H1 (cell line): ENCODE measurements around the gene KLF8. TPM values are rescaled to one million over a fixed set of nuclear protein-coding genes. Genes with fewer than 3 reads are reported as not detected.

Source experiments
- CTCF ChIA-PET: fragments of 300-600 bp; sonication (Branson Sonifier 250); formaldehyde crosslinking; loops from one replicate; lab custom pipeline; 2021; ENCODE audit not compliant: partially characterized antibody; lab: Charles Lee
- POLR2A ChIA-PET: fragments of 300-600 bp; sonication (Branson Sonifier 250); formaldehyde crosslinking; loops from one replicate; lab custom pipeline; 2021; ENCODE audit warnings: inconsistent platforms; ENCODE audit not compliant: partially characterized antibody; lab: Charles Lee
- DNase-seq, 2 experiments: peaks; one replicate each; pipeline versions ENCODE4 v3.0.0 to v3.0.0-alpha.2; 2010 to 2022; ENCODE audit warnings: low spot score in 2 of 2, low read depth in 1 of 2, mixed read lengths in 1 of 2
- FAIRE-seq: peaks from 2 replicates; lab custom pipeline; 2011; peaks lifted over from hg19 to GRCh38; lab: Jason Lieb, UNC
- H2AFZ ChIP-seq: 2 replicates; pipeline ENCODE4 v1.8.1; 2012; ENCODE audit warnings: low read length, inconsistent platforms
- H2AK5ac ChIP-seq: 2 replicates; pipeline ENCODE4 v1.6.1; 2013; ENCODE audit warnings: low read depth, low read length
- H2BK120ac ChIP-seq: replicated peaks from 2 replicates; pipeline ENCODE3; 2013; ENCODE audit warnings: low read depth, low read length, inconsistent platforms
- H2BK12ac ChIP-seq: 2 replicates; pipeline ENCODE4 v1.6.1; 2013; ENCODE audit warnings: low read depth, low read length
- H2BK15ac ChIP-seq: 2 replicates; pipeline ENCODE4 v1.6.1; 2013; ENCODE audit warnings: low read length
- H2BK20ac ChIP-seq: 2 replicates; pipeline ENCODE4 v1.6.1; 2013; ENCODE audit warnings: low read length
- H2BK5ac ChIP-seq: 2 replicates; pipeline ENCODE4 v1.6.1; 2013; ENCODE audit warnings: low read depth, low read length
- H3K14ac ChIP-seq: 2 replicates; pipeline ENCODE4 v1.6.1; 2013; ENCODE audit warnings: inconsistent platforms; ENCODE audit not compliant: insufficient read length
- H3K18ac ChIP-seq: 2 replicates; pipeline ENCODE4 v1.6.1; 2013; ENCODE audit warnings: low read length; ENCODE audit errors: extremely low read depth
- H3K23ac ChIP-seq: 2 replicates; pipeline ENCODE4 v1.6.1; 2013; ENCODE audit warnings: inconsistent platforms; ENCODE audit not compliant: insufficient read length
- H3K23me2 ChIP-seq: 2 replicates; pipeline ENCODE4 v1.6.1; 2013; ENCODE audit warnings: low read depth, low read length
- H3K27ac ChIP-seq: 2 replicates; pipeline ENCODE4 v1.6.1; 2011; ENCODE audit warnings: low read depth, low read length, inconsistent platforms
- H3K27me3 ChIP-seq, 4 experiments: replicated peaks in 1 of 4; 1 replicate in 1 of 4; 2 replicates in 3 of 4; pipeline versions ENCODE4 v1.6.1 to v1.8.1; 2011 to 2013; ENCODE audit warnings: low read length in 3 of 4, mild to moderate bottlenecking in 3 of 4, inconsistent platforms in 2 of 4, mixed read lengths in 2 of 4, moderate library complexity in 1 of 4; ENCODE audit not compliant: control insufficient read depth in 3 of 4, insufficient read depth in 3 of 4; ENCODE audit errors: extremely low read depth in 1 of 4
- H3K36me3 ChIP-seq, 4 experiments: 2 replicates each; pipeline versions ENCODE4 v1.6.1 to v1.8.1; 2011 to 2013; ENCODE audit warnings: mild to moderate bottlenecking in 4 of 4, low read length in 3 of 4, moderate library complexity in 2 of 4, control low read depth in 1 of 4, inconsistent platforms in 1 of 4; ENCODE audit not compliant: insufficient read depth in 4 of 4, control insufficient read depth in 2 of 4
- H3K4ac ChIP-seq: replicated peaks from 2 replicates; pipeline ENCODE3; 2013; ENCODE audit warnings: low read length, low read depth, mixed read lengths, inconsistent platforms; ENCODE audit not compliant: insufficient read length
- H3K4me1 ChIP-seq, 4 experiments: replicated peaks in 1 of 4; 1 replicate in 1 of 4; 2 replicates in 3 of 4; pipeline versions ENCODE4 v1.6.1 to v1.8.1; 2011 to 2013; ENCODE audit warnings: low read length in 3 of 4, inconsistent platforms in 2 of 4, mixed read lengths in 1 of 4; ENCODE audit not compliant: insufficient read depth in 4 of 4, control insufficient read depth in 3 of 4
- H3K4me2 ChIP-seq, 2 experiments: 2 replicates each; pipeline versions ENCODE4 v1.6.1 to v1.8.1; 2011 to 2013; ENCODE audit warnings: low read depth in 2 of 2, low read length in 2 of 2, control low read depth in 1 of 2, inconsistent platforms in 1 of 2, mild to moderate bottlenecking in 1 of 2; ENCODE audit not compliant: insufficient read depth in 1 of 2
- H3K4me3 ChIP-seq, 4 experiments: fragments of 200-600, 300-600 bp in 1 of 4; sonication (generic), shearing (Covaris generic), sonication (Bioruptor Twin) in 1 of 4; 2 replicates each; pipeline versions ENCODE4 v1.5.1 to v1.8.1; 2011 to 2016; ENCODE audit warnings: low read length in 4 of 4, low read depth in 3 of 4, control low read depth in 2 of 4, inconsistent platforms in 2 of 4, mild to moderate bottlenecking in 2 of 4, mixed read lengths in 1 of 4, moderate library complexity in 1 of 4; ENCODE audit not compliant: insufficient read depth in 2 of 4; ENCODE audit errors: extremely low read depth in 1 of 4
- H3K56ac ChIP-seq: replicated peaks from 2 replicates; pipeline ENCODE3; 2013; ENCODE audit warnings: low read depth, mild to moderate bottlenecking, mixed read lengths, low read length, inconsistent platforms; ENCODE audit not compliant: insufficient read length
- H3K79me1 ChIP-seq: 2 replicates; pipeline ENCODE4 v1.6.1; 2013; ENCODE audit warnings: low read depth, low read length, control low read depth
- H3K79me2 ChIP-seq, 2 experiments: 2 replicates each; pipeline versions ENCODE4 v1.6.1 to v1.8.1; 2012 to 2013; ENCODE audit warnings: low read length in 2 of 2, mild to moderate bottlenecking in 2 of 2, inconsistent platforms in 1 of 2; ENCODE audit not compliant: insufficient read depth in 2 of 2, control insufficient read depth in 1 of 2
- H3K9ac ChIP-seq, 4 experiments: replicated peaks in 1 of 4; 1 replicate in 1 of 4; 2 replicates in 3 of 4; pipeline versions ENCODE4 v1.6.1 to v1.8.1; 2011 to 2013; ENCODE audit warnings: low read depth in 3 of 4, low read length in 3 of 4, control low read depth in 2 of 4, mild to moderate bottlenecking in 2 of 4, moderate library complexity in 2 of 4, inconsistent platforms in 1 of 4; ENCODE audit errors: extremely low read depth in 1 of 4
- H3K9me3 ChIP-seq, 2 experiments: 2 replicates each; pipeline versions ENCODE4 v1.6.1 to v1.8.1; 2012 to 2013; ENCODE audit warnings: mild to moderate bottlenecking in 2 of 2, moderate library complexity in 2 of 2, control low read depth in 1 of 2, inconsistent platforms in 1 of 2, low read depth in 1 of 2, low read length in 1 of 2, mixed read lengths in 1 of 2; ENCODE audit not compliant: insufficient read depth in 2 of 2
- H4K20me1 ChIP-seq, 2 experiments: replicated peaks in 1 of 2; 2 replicates each; pipeline versions ENCODE3 to v1.8.1; 2011 to 2013; ENCODE audit warnings: inconsistent platforms in 2 of 2, low read length in 2 of 2, mild to moderate bottlenecking in 1 of 2; ENCODE audit not compliant: insufficient read depth in 2 of 2, control insufficient read depth in 1 of 2
- H4K5ac ChIP-seq: 2 replicates; pipeline ENCODE4 v1.6.1; 2013; ENCODE audit warnings: low read length, low read depth, mixed read lengths, inconsistent platforms; ENCODE audit not compliant: insufficient read length
- H4K8ac ChIP-seq: 2 replicates; pipeline ENCODE4 v1.8.0; 2013; ENCODE audit warnings: mild to moderate bottlenecking, moderate library complexity, low read length, inconsistent platforms; ENCODE audit not compliant: insufficient read depth; ENCODE audit errors: extremely low read depth
- H4K91ac ChIP-seq: replicated peaks from 2 replicates; pipeline ENCODE3; 2013; ENCODE audit warnings: low read length, mixed read lengths, inconsistent platforms; ENCODE audit not compliant: insufficient read length
- SP4 ChIP-seq: IDR thresholded peaks from 2 replicates; pipeline ENCODE4 v1.6.1; 2012; ENCODE audit warnings: low read length, inconsistent platforms
- WGBS, 2 experiments: shearing (Covaris generic) in 1 of 2; methylation state at CpG; one replicate each; pipeline versions ENCODE4 v1.1.6 to v1.1.7; 2013 to 2015; ENCODE audit warnings: low lambda C conversion rate in 2 of 2, mixed read lengths in 2 of 2, inconsistent platforms in 1 of 2, low coverage in 1 of 2, missing lambda C conversion rate in 1 of 2; ENCODE audit not compliant: insufficient replicate concordance in 2 of 2, insufficient coverage in 1 of 2, insufficient read length in 1 of 2; ENCODE audit errors: extremely low coverage in 1 of 2, missing lambda C conversion rate in 1 of 2; 5-methylcytosine and 5-hydroxymethylcytosine counted together
- polyA plus RNA-seq, 7 experiments: library from polyadenylated mRNA; depleted of rRNA in 3 of 7; stranded (reverse) in 5 of 7; unstranded in 2 of 7; fragments of >200 nt in 5 of 7; fragments of 200-250 nt in 2 of 7; gene quantifications; 1 replicate in 5 of 7; 2 replicates in 1 of 7; 4 replicates in 1 of 7; pipeline versions ENCODE4 v1.2.1 to v1.2.3, GENCODE V29; 2011 to 2013; ENCODE audit warnings: missing spikeins in 2 of 7, mixed read lengths in 2 of 7
- total RNA-seq: library from RNA; stranded (reverse); fragmentation: NEBNext Ultra II Directional; extraction: Animal tissue kit (Norgen Biotek cat#: 25700); gene quantifications from 2 replicates; pipeline ENCODE4 v1.2.1, GENCODE V29; 2021

KLF8 gene
- total and polyA plus RNA-seq, 2 of the 8 experiments (the other 6 are each of a cell fraction or from before 2014, with no cell fraction given): 11.5 to 15.3 TPM

DNA sequence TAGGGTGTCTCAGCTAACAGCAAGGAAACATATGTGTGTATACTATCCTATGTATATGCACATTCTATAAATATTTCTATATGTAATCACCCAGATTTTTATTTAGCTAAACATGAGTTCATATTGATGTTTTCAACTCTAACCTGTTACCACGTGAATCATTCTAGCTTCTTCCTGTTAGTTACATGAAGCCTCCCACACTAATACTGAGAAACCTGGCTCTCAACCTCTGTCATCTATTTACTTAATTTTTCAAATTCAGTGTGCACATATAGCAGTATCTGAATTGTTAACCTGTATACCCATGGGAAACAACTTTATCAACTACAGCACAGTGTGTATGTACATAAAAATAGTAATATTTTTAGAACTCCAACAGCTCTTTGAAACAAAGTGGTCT is 57.3 kb downstream of the KLF8 start:
- Histone ChIP-seq H2AFZ (no peak overlapping the region), H3K4me2 (no peak overlapping the region), H4K8ac (no peak overlapping the region), H2AK5ac (no peak overlapping the region), H4K20me1 (no peaks in the 10 kb centered on the region), H2BK5ac (no peak overlapping the region), H4K5ac (no peak overlapping the region), H2BK12ac (no peak overlapping the region), H3K56ac (no peak overlapping the region), H3K4me3 (no peak overlapping the region), H3K79me2 (no peaks in the 10 kb centered on the region), H2BK120ac (no peak overlapping the region), H4K91ac (no peak overlapping the region), H3K9me3 (no peaks in the 10 kb centered on the region), H3K9ac (no peak overlapping the region), H3K4ac (no peak overlapping the region), H3K27ac (no peak overlapping the region), H2BK15ac (no peak overlapping the region), H3K4me1 (no peaks in the 10 kb centered on the region), H3K14ac (no peak overlapping the region), H3K27me3 (no peaks in the 10 kb centered on the region), H2BK20ac (no peak overlapping the region), H3K36me3 (no peaks in the 10 kb centered on the region), H3K23ac (no peak overlapping the region), H3K18ac (no peak overlapping the region), H3K79me1 (no peaks in the 10 kb centered on the region), H3K23me2 (no peaks in the 10 kb centered on the region)
- POLR2A ChIA-PET: no interaction called here
- CTCF ChIA-PET: no interaction called here
- no peak for DNase-seq
- TF ChIP-seq SP4: no peak
- FAIRE-seq: no peak
- 100% methylated on average over 1 of the region's 1 CpG; no CpG with 5 or more reads in 1 of the 2 experiments for WGBS, 2 experiments
